ENCODE results near the gene ATXN1. TPM values are rescaled to one million over a fixed set of nuclear protein-coding genes. Genes with fewer than 3 reads are reported as not detected.

ATXN1 gene
- polyA plus RNA-seq, 1 donor (not counting 4 experiments of a cell fraction or from before 2014, with no cell fraction given): 9.7 TPM

GRCh38 chr6:16355238-16355637 is 406.0 kb downstream of the ATXN1 start:
- dilution Hi-C loops (cut with MboI; ENCODE audit: extremely low pct_ligation_motif_present, low sequenced_read_pairs): no loop called here
- H3K4me1 ChIP-seq (ENCODE audit: control insufficient read depth, extremely low read depth, insufficient read depth, low read length): peaks cover 30% of the 10 kb centered on the region
- H3K79me2 ChIP-seq (ENCODE audit: control insufficient read depth, insufficient read depth, low read length): no peaks in the 10 kb centered on the region
- H2AFZ ChIP-seq (ENCODE audit: control insufficient read depth, low read length): no peak overlapping the region
- H3K4me2 ChIP-seq (ENCODE audit: control insufficient read depth, extremely low read depth, insufficient read depth, low read depth, low read length): peak overlapping the region; percentile 31
- no peaks in the 10 kb centered on the region for H3K36me3 ChIP-seq (ENCODE audit: control insufficient read depth in 2 of 2, extremely low read depth in 1 of 2, insufficient read depth in 2 of 2, low read length in 2 of 2)
- H3K9ac ChIP-seq (ENCODE audit: control insufficient read depth, extremely low read depth, insufficient read depth, low read length): no peak overlapping the region
- no peak overlapping the region for H3K4me3 ChIP-seq (ENCODE audit: control insufficient read depth in 2 of 3, extremely low read depth in 1 of 3, insufficient read depth in 2 of 3, low read depth in 1 of 3, low read length in 3 of 3)
- H3K27me3 ChIP-seq (ENCODE audit: control insufficient read depth, extremely low read depth, insufficient read depth, low read length): no peaks in the 10 kb centered on the region
- H3K27ac ChIP-seq (ENCODE audit: control insufficient read depth, insufficient read depth, low read length): no peak overlapping the region
- no peaks in the 10 kb centered on the region for H3K9me3 ChIP-seq (ENCODE audit: control insufficient read depth, low read depth, low read length)
- H3K9me1 ChIP-seq (ENCODE audit: control insufficient read depth, extremely low read depth, insufficient read depth, low read length): no peaks in the 10 kb centered on the region
- DNase-seq (ENCODE audit: low read depth, low spot score) (no peak), FAIRE-seq (no peak)
- TF ChIP-seq CTCF (optimal IDR thresholded peaks at IDR 0.05 in 1 of 3, IDR thresholded peaks at IDR 0.05 in 1 of 3, conservative IDR thresholded peaks at IDR 0.05 in 1 of 3; ENCODE audit: extremely low read depth in 1 of 3, insufficient read depth in 2 of 3, low read length in 3 of 3): no peak
- TF ChIP-seq EZH2 (IDR thresholded peaks at IDR 0.05; ENCODE audit: low read length): no peak
- no peaks in the 10 kb centered on the region for H4K20me1 ChIP-seq (ENCODE audit: control insufficient read depth, extremely low read depth, insufficient read depth, low read length)

- no peaks in the 10 kb centered on the region for H4K20me1 ChIP-seq (ENCODE audit: control insufficient read depth, extremely low read depth, insufficient read depth, low read length)
- dilution Hi-C loops (cut with MboI; ENCODE audit: extremely low pct_ligation_motif_present, low sequenced_read_pairs): no loop called here
- DNase-seq (ENCODE audit: low read depth, low spot score) (no peak), FAIRE-seq (no peak)
- H2AFZ ChIP-seq (ENCODE audit: control insufficient read depth, low read length): no peak overlapping the region
- no peaks in the 10 kb centered on the region for H3K9me3 ChIP-seq (ENCODE audit: control insufficient read depth, low read depth, low read length)
- TF ChIP-seq EZH2 (IDR thresholded peaks at IDR 0.05; ENCODE audit: low read length): no peak
- TF ChIP-seq CTCF (optimal IDR thresholded peaks at IDR 0.05 in 1 of 3, IDR thresholded peaks at IDR 0.05 in 1 of 3, conservative IDR thresholded peaks at IDR 0.05 in 1 of 3; ENCODE audit: extremely low read depth in 1 of 3, insufficient read depth in 2 of 3, low read length in 3 of 3): no peak
- H3K4me1 ChIP-seq (ENCODE audit: control insufficient read depth, extremely low read depth, insufficient read depth, low read length): peaks cover 30% of the 10 kb centered on the region
- H3K9me1 ChIP-seq (ENCODE audit: control insufficient read depth, extremely low read depth, insufficient read depth, low read length): no peaks in the 10 kb centered on the region
- H3K27ac ChIP-seq (ENCODE audit: control insufficient read depth, insufficient read depth, low read length): no peak overlapping the region
- H3K36me3 ChIP-seq (ENCODE audit: control insufficient read depth in 2 of 2, extremely low read depth in 1 of 2, insufficient read depth in 2 of 2, low read length in 2 of 2): no peaks in the 10 kb centered on the region
- no peaks in the 10 kb centered on the region for H3K79me2 ChIP-seq (ENCODE audit: control insufficient read depth, insufficient read depth, low read length)
- H3K4me2 ChIP-seq (ENCODE audit: control insufficient read depth, extremely low read depth, insufficient read depth, low read depth, low read length): no peak overlapping the region
- no peak overlapping the region for H3K4me3 ChIP-seq (ENCODE audit: control insufficient read depth in 2 of 3, extremely low read depth in 1 of 3, insufficient read depth in 2 of 3, low read depth in 1 of 3, low read length in 3 of 3)
- H3K9ac ChIP-seq (ENCODE audit: control insufficient read depth, extremely low read depth, insufficient read depth, low read length): no peak overlapping the region
- no peaks in the 10 kb centered on the region for H3K27me3 ChIP-seq (ENCODE audit: control insufficient read depth, extremely low read depth, insufficient read depth, low read length)
These were observed 406.6 kb downstream of the ATXN1 start for GRCh38 chr6:16354692-16355091.

Data from keratinocyte (primary cell).